Measurements from ENCODE around the gene ENTHD1.

DNA sequence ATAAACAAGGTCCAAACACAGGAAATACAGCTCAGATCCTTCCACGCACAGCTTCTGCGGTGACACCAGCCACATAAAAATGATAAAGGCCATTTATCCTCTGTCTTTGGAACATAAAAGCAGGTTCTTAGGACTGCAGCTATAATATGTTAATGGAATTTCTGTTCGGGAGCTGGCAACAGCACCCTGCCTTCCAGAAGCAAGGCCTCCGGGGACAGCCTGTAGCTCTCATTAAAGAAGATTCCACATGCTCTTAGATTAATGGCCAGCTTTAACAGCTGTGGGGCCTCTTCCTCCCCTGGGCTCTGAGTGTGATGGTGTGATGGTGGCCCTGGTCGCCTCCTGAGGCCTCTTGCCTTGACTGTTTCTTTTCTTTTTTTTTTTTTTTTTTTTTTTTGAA, 185.7 kb downstream of the ENTHD1 start:
- no peak for TF ChIP-seq POLR2A (IDR thresholded peaks at IDR 0.05; ENCODE audit: low read depth, low read length)
- no peak for TF ChIP-seq TAF1 (IDR thresholded peaks at IDR 0.05; ENCODE audit: borderline replicate concordance, low read depth, low read length)
- no peak for TF ChIP-seq POLR2AphosphoS5 (IDR thresholded peaks at IDR 0.05; ENCODE audit: low read depth, low read length)
